WERI-Rb-1 (cell line): ENCODE data around the gene PSMD13.
"Not testable (repeated sequence)": the region's sequence is repeated elsewhere in the genome, so short reads cannot be mapped to it uniquely, and the experiment has no call there.

Source experiments
- DNase-seq: peaks from one replicate; pipeline ENCODE4 v3.0.0-alpha.2; 2020
- H3K27ac ChIP-seq: fragments of 250-450 bp; sonication (Bioruptor Pico); 2 replicates; pipeline ENCODE4 v1.5.1; 2020; ENCODE audit warnings: mild to moderate bottlenecking, moderate library complexity
- H3K27me3 ChIP-seq: fragments of 250-450 bp; sonication (Bioruptor Pico); 2 replicates; pipeline ENCODE4 v1.5.1; 2021; ENCODE audit warnings: mild to moderate bottlenecking, low read depth, moderate library complexity; ENCODE audit not compliant: insufficient read depth, severe bottlenecking
- H3K36me3 ChIP-seq: fragments of 250-450 bp; sonication (Bioruptor Pico); 2 replicates; pipeline ENCODE4 v1.5.1; 2020; ENCODE audit warnings: mild to moderate bottlenecking, moderate library complexity
- H3K4me3 ChIP-seq: 2 replicates; pipeline ENCODE4 v1.5.1; 2011; ENCODE audit warnings: low read depth, mild to moderate bottlenecking, control low read depth, low read length
- H3K9me3 ChIP-seq: fragments of 250-450 bp; sonication (Bioruptor Pico); 2 replicates; pipeline ENCODE4 v1.5.1; 2021; ENCODE audit warnings: mild to moderate bottlenecking, moderate library complexity; ENCODE audit not compliant: severe bottlenecking
- CTCF ChIP-seq: IDR thresholded peaks from 2 replicates; pipeline ENCODE4 v1.5.1; 2011; ENCODE audit warnings: low read depth, mild to moderate bottlenecking, control low read depth, inconsistent platforms, low read length

PSMD13 gene

DNA sequence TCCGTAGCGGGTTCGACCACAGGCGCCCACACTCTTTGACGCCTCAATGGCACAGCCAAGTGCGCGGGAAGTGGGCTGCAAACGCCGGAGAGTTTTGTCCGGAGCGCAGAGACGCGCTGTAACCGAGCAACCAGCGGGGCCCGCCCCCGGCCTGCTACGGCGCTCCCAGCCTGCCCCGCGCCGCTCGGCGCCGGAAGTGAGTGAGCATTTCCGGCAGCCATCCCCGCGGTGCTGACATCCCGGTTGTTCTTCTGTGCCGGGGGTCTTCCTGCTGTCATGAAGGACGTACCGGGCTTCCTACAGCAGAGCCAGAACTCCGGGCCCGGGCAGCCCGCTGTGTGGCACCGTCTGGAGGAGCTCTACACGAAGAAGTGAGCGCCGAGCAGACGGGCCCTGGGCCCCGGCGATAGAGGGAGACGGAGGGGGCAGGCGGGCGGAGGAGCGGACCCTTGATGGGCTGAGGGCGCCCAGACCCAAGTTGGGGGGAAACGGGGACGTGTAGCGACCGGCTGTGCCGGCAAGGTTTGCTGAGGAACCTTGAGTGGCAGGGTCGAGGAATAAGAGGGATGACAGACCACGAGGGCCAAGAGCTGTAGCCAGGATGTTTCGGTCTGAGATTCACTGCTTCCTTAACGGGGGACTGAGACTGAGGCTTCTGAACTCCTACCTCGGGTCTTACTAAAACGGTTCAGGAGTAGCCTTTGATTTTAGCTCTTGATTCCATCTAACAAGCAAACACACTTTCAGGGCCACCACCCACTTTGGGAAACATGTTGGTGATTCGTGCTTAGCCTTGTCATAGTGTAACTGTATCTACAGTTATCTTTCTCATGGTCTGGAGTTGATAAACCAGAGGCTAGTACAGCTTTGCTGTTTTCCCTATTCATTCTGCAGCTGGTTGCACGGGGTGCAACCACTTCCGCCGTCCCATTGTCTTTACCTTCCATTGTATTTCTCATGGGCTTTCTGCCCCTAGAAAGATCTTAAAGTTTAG, at the start of gene PSMD13:
TSS of gene PSMD13 (plus strand) at position 203 of the 994 bp plus-strand sequence. CDS start at position 277, 74 bp downstream.
- Histone ChIP-seq H3K36me3 (peaks cover 28% of the 10 kb centered on the region), H3K4me3 (peak within 1 kb of the TSS; percentile 93), H3K9me3 (no peaks in the 10 kb centered on the region), H3K27ac (peak within 1 kb of the TSS; percentile 97), H3K27me3 (no peaks in the 10 kb centered on the region)
- DNase-seq = peak; percentile 76
- no peak for TF ChIP-seq CTCF

DNA sequence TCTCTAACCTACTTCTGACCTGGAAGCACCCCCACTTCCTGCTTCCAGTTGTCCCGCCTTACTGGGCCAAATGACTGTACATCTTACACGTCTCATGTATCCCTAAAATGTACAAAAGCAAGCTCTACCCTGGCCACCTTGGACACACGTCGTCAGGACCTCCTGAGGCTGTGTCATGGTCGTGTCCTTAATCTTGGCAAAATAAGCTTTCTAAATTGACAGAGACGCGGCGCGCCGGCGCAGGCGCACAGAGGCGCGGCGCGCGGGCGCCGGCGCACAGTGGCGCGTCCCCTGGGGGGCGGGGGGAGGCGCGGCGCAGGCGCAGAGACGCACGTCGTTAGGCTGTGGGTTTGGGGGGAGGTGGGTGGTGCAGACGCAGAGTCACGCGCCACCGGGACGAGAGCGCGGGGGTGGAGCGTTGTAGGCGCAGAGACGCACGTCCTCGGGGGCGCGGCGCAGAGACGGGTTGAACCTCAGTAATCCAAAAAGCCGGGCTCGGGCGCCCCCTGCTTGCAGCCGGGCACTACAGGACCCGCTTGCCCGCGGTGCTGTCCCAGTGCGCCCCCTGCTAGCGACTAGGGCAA, 47.5 kb upstream of the PSMD13 start:
- not testable (repeated sequence) for H3K4me3 ChIP-seq, H3K27ac ChIP-seq, H3K9me3 ChIP-seq, H3K36me3 ChIP-seq, DNase-seq, H3K27me3 ChIP-seq

DNA sequence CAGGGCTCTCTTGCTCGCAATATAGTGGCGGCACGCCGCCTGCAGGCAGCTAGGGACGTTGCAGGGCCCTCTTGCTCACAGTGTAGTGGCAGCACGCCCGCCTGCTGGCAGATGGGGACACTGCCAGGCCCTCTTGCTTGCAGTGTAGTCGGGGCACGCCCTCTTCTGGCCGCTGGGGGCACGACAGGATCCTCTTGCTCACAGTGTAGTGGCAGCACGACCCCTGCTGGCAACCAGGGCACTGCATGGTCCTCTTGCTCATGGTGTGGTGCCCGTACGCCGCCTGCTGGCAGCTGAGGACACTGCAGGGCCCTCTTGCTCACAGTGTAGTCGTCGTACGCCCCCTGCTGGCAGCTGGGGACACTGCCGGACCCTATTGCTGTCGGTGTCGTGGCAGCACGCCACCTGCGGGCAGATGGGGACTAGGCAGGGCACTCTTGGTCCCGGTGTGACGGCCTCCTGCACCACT, 46.9 kb upstream of the PSMD13 start:
- DNase-seq, H3K27me3 ChIP-seq, H3K36me3 ChIP-seq, H3K4me3 ChIP-seq, H3K9me3 ChIP-seq, H3K27ac ChIP-seq: not testable (repeated sequence)

GRCh38 chr11:190546-190945, 46.2 kb upstream of the PSMD13 start:
- not testable (repeated sequence) for H3K9me3 ChIP-seq, H3K36me3 ChIP-seq, H3K27ac ChIP-seq, DNase-seq, H3K27me3 ChIP-seq, H3K4me3 ChIP-seq

DNA sequence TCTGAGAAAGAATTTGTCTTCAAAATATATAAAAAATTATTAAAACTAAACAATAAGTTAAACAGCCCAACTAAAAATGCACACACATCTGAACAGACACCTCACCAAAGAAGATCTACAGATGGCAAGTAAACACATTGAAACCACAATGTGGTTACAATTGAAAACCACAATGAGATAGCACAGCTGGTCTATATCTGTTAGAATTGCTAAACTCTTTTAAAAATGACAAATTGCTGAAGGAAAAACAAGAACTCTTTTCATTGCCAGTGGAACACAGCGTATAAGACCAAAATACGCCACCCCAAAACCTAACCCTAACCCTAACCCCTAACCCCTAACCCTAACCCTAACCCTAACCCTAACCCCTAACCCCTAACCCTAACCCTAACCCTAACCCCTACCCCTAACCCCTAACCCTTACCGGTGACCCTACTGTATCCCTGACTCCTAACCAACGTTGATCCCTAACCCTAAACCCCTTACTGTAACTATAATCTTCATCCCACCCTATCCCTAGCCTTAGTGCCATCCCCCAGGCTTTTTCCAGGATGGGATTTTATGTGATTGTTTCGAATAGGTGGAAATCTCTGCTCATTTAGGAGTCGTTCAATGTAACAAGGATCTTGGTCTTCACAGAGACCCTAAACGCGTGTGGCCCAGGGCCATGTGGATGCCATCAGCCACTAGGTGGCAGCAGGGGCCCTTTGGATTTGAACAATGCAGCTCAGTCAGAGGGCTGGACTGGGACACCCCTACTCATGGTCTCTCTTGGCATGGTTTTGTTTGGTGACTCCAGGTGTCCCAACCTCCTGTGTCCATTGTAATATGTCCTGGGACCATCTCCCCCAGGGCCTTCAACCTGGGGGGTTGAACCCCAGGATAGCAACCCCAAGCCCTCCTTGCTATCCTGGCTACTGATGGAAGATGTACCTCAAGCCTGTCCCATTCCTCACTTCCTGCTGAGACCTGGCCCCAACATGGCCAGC, 45.0 kb upstream of the PSMD13 start:
- not testable (repeated sequence) for H3K9me3 ChIP-seq, H3K4me3 ChIP-seq, H3K36me3 ChIP-seq, H3K27me3 ChIP-seq
- DNase-seq = peak; percentile 48
- 0 out of 2 replicates have a peak overlapping the region, but pooled peaks have one; percentile 48 for H3K27ac ChIP-seq

GRCh38 chr11:192674-193128, 44.1 kb upstream of the PSMD13 start, which contains the start of gene SCGB1C1:
Gene SCGB1C1, plus strand, starts transcription at chr11:193078. Its CDS starts 22 bp downstream, at chr11:193100.
- 0 out of 2 replicates have a peak within 1 kb of the TSS, but pooled peaks have one; percentile 48 for H3K27ac ChIP-seq
- H3K36me3 ChIP-seq, H3K9me3 ChIP-seq, H3K4me3 ChIP-seq, DNase-seq, H3K27me3 ChIP-seq: not testable (repeated sequence)

- H3K4me3 ChIP-seq, H3K9me3 ChIP-seq, H3K27ac ChIP-seq, H3K27me3 ChIP-seq, DNase-seq, H3K36me3 ChIP-seq: not testable (repeated sequence)
Observed at GRCh38 chr11:193481-193880, 43.3 kb upstream of the PSMD13 start.

DNA sequence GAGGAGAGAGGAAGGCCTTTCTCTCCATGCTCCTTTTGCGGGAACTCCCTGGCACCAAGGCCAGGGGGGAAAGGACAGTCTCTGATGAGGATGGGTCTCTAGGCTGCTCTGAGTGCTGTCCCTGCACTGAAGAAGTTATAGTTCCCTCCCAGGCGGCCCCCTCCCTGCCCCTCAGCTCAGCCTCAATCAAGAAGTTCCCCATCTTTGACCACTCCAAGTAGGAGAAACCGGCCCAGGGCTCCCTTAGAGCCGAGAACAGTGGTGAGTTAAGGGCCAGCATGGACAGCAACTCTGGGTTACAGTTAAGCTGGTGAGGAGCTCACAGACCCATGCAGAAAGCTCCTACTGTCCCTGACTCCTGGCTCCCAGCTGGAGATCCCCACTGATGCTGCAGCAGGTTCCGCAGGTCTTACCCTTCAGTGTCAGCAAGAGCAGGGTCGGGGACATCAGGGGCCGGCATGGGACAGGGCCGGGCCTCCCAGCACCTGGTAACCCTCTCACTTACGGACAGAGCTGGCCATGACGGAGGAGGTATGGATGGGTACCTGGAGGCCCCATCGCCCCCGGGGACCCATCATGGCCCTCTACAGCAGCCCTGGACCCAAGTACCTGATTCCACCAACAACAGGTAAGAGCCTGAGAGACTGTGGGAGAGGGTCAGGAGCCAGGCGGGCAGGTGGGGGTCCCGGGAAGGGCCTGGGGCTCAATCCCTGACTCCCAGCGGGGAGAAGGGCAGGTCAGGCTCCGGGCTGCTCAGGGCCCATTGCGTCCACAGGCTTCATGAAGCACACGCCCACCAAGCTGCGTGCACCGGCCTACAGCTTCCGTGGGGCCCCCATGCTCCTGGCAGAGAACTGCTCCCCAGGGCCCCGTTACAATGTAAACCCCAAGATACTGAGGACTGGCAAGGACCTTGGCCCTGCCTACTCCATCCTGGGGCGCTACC, 39.7 kb upstream of the PSMD13 start:
- H3K36me3 ChIP-seq = peaks cover 4% of the 10 kb centered on the region; the same call in 1 of the 2 replicates
- no peak for DNase-seq

More for the DNA sequence above, 39.7 kb upstream of the PSMD13 start:
- H3K4me3 ChIP-seq = no peak overlapping the region
- no peak for TF ChIP-seq CTCF
- H3K9me3 ChIP-seq = no peaks in the 10 kb centered on the region
- H3K27me3 ChIP-seq = no peaks in the 10 kb centered on the region
- no peak overlapping the region for H3K27ac ChIP-seq
